Small intestine (tissue), 7 donors: Measurements from ENCODE around the gene PRIM2. TPM values are rescaled to one million over a fixed set of nuclear protein-coding genes. Genes with fewer than 3 reads are reported as not detected.
"Not testable (repeated sequence)": the region's sequence is repeated elsewhere in the genome, so short reads cannot be mapped to it uniquely, and the experiment has no call there.

ENCODE experiments used
- DNase-seq, 2 donors: peaks; one replicate each; pipeline versions ENCODE4 v3.0.0 to v3.0.0-alpha.2; 2013
- FAIRE-seq: peaks from 2 replicates; lab custom pipeline; 2012; peaks lifted over from hg19 to GRCh38; lab: Jason Lieb, UNC
- H3K27ac ChIP-seq, 3 donors: one replicate each; pipeline ENCODE4 v1.5.1; 2013; ENCODE audit warnings: low read length in 2 of 3, mild to moderate bottlenecking in 2 of 3, control low read depth in 1 of 3, inconsistent platforms in 1 of 3, low read depth in 1 of 3, moderate library complexity in 1 of 3
- H3K27me3 ChIP-seq, 3 donors: one replicate each; pipeline ENCODE4 v1.6.1; 2013; ENCODE audit warnings: low read length in 3 of 3, inconsistent platforms in 1 of 3; ENCODE audit not compliant: control insufficient read depth in 3 of 3, insufficient read depth in 3 of 3
- H3K36me3 ChIP-seq, 3 donors: one replicate each; pipeline ENCODE4 v1.6.1; 2013; ENCODE audit warnings: low read length in 3 of 3, inconsistent platforms in 1 of 3, low read depth in 1 of 3, mild to moderate bottlenecking in 1 of 3, moderate library complexity in 1 of 3; ENCODE audit not compliant: control insufficient read depth in 3 of 3, insufficient read depth in 2 of 3
- H3K4me1 ChIP-seq, 3 donors: one replicate each; pipeline ENCODE4 v1.6.1; 2013; ENCODE audit warnings: low read length in 2 of 3, inconsistent platforms in 1 of 3, low read depth in 1 of 3, mild to moderate bottlenecking in 1 of 3, moderate library complexity in 1 of 3; ENCODE audit not compliant: control insufficient read depth in 3 of 3, insufficient read depth in 2 of 3
- H3K4me3 ChIP-seq, 3 donors: one replicate each; pipeline ENCODE4 v1.5.1; 2013; ENCODE audit warnings: low read length in 3 of 3, control low read depth in 1 of 3, inconsistent platforms in 1 of 3, low read depth in 1 of 3, mild to moderate bottlenecking in 1 of 3, moderate library complexity in 1 of 3
- H3K9me3 ChIP-seq, 2 donors: one replicate each; pipeline ENCODE4 v1.6.1; 2013; ENCODE audit warnings: low read depth in 1 of 2, low read length in 1 of 2; ENCODE audit not compliant: control insufficient read depth in 2 of 2, insufficient read depth in 1 of 2
- WGBS, 3 donors: extraction: QIAGEN DNeasy Blood & Tissue Kit; methylation state at CpG; one replicate each; pipeline ENCODE4 v1.1.7; 2013; 5-methylcytosine and 5-hydroxymethylcytosine counted together
- polyA plus RNA-seq, 4 donors: library from polyadenylated mRNA; stranded (reverse) in 3 of 4; unstranded in 1 of 4; fragments of 200-250 nt in 3 of 4; fragments of 120-200 nt in 1 of 4; gene quantifications; one replicate each; pipeline versions ENCODE4 v1.2.1 to v1.2.3, GENCODE V29; 2013
- donor health status: healthy with polysubstance abuse.
- donor health status: control.
- donor health status: control.
- donor health status: Bipolar disorder and iron deficiency.
- donor health status: healthy.

Gene PRIM2
- polyA plus RNA-seq, 4 donors: 2.7 to 9.7 (median 5.9) TPM

- not testable (repeated sequence) for H3K27ac ChIP-seq, DNase-seq, H3K4me1 ChIP-seq, H3K27me3 ChIP-seq, FAIRE-seq, H3K4me3 ChIP-seq, H3K9me3 ChIP-seq, H3K36me3 ChIP-seq
- WGBS, 3 donors: 90 to 96% (median 95%) methylated on average over 2 of the region's 2 CpGs
These were observed 178.8 kb downstream of the PRIM2 start for GRCh38 chr6:57496251-57496650.

DNA sequence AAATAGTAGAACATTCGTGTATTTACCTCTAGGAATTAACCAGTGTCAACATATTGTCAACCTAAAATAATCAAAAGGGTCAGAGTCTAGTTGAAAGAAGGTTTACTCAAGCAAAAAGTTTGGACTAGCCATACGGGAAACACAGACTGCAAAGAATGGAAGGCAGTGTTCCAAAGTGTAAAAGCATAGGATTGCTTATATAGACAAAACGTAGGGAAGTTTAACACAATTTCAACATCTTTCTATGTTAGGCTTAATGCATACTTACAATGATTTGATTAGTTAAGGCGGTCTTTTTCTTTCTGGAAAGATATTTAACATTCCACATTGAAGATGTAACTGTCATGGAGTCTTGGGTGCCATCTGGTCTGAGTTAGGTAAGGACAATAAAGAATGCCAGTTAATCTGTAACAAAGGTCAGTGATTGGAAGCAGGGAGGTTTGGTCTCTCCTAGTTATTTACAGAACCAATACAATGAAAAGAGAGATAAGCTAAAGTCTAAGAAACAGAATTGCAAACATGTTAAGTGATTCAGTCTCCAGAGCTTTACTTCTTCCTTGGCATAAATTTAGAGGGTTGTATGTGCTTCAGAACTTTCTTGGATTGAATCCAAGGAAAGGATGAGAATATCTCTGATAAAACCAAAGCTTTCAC lies 183.1 kb downstream of the PRIM2 start:
- not testable (repeated sequence) for H3K9me3 ChIP-seq, H3K4me3 ChIP-seq, FAIRE-seq, H3K36me3 ChIP-seq, H3K27me3 ChIP-seq, H3K27ac ChIP-seq, H3K4me1 ChIP-seq
- peak; percentile 2 to 4 for DNase-seq
- WGBS, 3 donors: 34 to 45% (median 44%) methylated on average over 4 of the region's 4 CpGs

- not testable (repeated sequence) for H3K9me3 ChIP-seq, FAIRE-seq, H3K27me3 ChIP-seq, H3K4me1 ChIP-seq, DNase-seq, H3K36me3 ChIP-seq, H3K27ac ChIP-seq, H3K4me3 ChIP-seq
- 97 to 99% (median 97%) methylated on average over 10 of the region's 10 CpGs for WGBS, 3 donors
These were observed 185.0 kb downstream of the PRIM2 start for GRCh38 chr6:57502387-57502786.

DNA sequence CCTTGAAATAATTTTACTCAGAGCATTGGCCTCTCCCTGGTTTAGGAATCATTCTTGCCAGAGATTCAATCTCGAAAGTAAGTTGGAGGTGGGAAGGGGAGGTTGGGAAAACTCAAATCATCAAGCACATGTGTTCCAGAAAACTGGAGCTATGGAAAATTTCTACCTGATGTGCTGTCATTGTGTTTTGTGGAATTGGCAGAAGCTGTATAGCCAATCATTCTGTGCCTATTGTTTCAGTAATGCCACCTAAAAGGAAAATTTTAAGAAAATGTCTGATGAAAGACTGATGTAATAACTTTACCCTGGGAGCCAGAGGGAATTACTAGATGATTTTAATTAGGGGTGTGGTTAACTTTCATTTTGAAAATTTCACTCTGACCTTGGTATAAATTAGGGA lies 187.8 kb downstream of the PRIM2 start:
- not testable (repeated sequence) for DNase-seq, H3K27ac ChIP-seq, H3K36me3 ChIP-seq, FAIRE-seq, H3K27me3 ChIP-seq, H3K4me1 ChIP-seq, H3K9me3 ChIP-seq, H3K4me3 ChIP-seq
- WGBS, 3 donors: 88 to 96% (median 91%) methylated on average over 1 of the region's 1 CpG

GRCh38 chr6:57510390-57510789 lies 193.0 kb downstream of the PRIM2 start:
- not testable (repeated sequence) for H3K9me3 ChIP-seq, DNase-seq, H3K36me3 ChIP-seq, H3K4me3 ChIP-seq, H3K27me3 ChIP-seq, FAIRE-seq, H3K27ac ChIP-seq, H3K4me1 ChIP-seq
- WGBS, 3 donors: 86 to 90% (median 89%) methylated on average over 4 of the region's 4 CpGs

- H3K36me3 ChIP-seq, H3K4me1 ChIP-seq, H3K27ac ChIP-seq, H3K9me3 ChIP-seq, H3K27me3 ChIP-seq, H3K4me3 ChIP-seq, DNase-seq: not testable (repeated sequence)
- peak; percentile 5 for FAIRE-seq
- WGBS, 3 donors: 88 to 100% methylated on average over 1 of the region's 1 CpG; no CpG with 5 or more reads in 1 of the 3 donors
These were observed 197.7 kb downstream of the PRIM2 start for GRCh38 chr6:57515171-57515570.

GRCh38 chr6:57515845-57516244 lies 198.4 kb downstream of the PRIM2 start:
- not testable (repeated sequence) for H3K36me3 ChIP-seq, H3K27ac ChIP-seq, FAIRE-seq, DNase-seq, H3K9me3 ChIP-seq, H3K27me3 ChIP-seq, H3K4me3 ChIP-seq, H3K4me1 ChIP-seq
- 89 to 97% (median 94%) methylated on average over 1 of the region's 3 CpGs for WGBS, 3 donors

GRCh38 chr6:57516776-57517175 lies 199.3 kb downstream of the PRIM2 start:
- not testable (repeated sequence) for H3K27me3 ChIP-seq, DNase-seq, H3K36me3 ChIP-seq, H3K4me3 ChIP-seq, H3K4me1 ChIP-seq, FAIRE-seq, H3K27ac ChIP-seq, H3K9me3 ChIP-seq
- WGBS, 3 donors: 88 to 93% (median 93%) methylated on average over 3 of the region's 3 CpGs

DNA sequence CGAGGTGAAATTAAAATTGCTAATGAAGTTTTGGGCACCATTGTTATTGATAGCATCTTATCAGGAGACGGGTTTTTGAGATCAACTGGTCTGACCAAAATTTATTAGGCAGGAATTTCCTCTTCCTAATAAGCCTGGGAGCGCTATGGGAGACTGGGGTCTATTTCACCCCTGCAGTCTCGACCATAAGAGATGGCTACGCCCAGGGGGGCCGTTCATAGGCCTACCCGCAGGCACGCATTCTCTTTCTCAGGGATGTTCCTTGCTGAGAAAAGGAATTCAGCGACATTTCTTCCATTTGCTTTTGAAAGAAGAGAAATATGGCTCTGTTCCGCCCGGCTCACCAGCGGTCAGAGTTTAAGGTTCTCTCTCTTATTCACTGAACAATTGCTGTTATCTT lies 201.8 kb downstream of the PRIM2 start:
- not testable (repeated sequence) for H3K36me3 ChIP-seq, H3K9me3 ChIP-seq, H3K27me3 ChIP-seq, H3K4me3 ChIP-seq, DNase-seq, H3K27ac ChIP-seq, FAIRE-seq, H3K4me1 ChIP-seq
- WGBS, 3 donors: 85 to 94% (median 93%) methylated on average over 12 of the region's 12 CpGs
